ENCODE results near the gene MLLT3. TPM values are rescaled to one million over a fixed set of nuclear protein-coding genes. Genes with fewer than 3 reads are reported as not detected.

MLLT3 gene
- total and polyA plus RNA-seq, 2 of the 13 experiments (the other 11 are each of a cell fraction or from before 2014, with no cell fraction given): 12.3 to 12.6 TPM

- peaks cover 3% of the 10 kb centered on the region for H3K79me2 ChIP-seq (ENCODE audit: insufficient read depth, low read length)
- no peak for FAIRE-seq
- 51% methylated on average over 5 of the region's 5 CpGs for WGBS (ENCODE audit: low lambda C conversion rate)
- no peaks in the 10 kb centered on the region for H4K20me1 ChIP-seq (ENCODE audit: insufficient read depth, low read length)
- in situ Hi-C loops (cut with HindIII; ENCODE audit: extremely low pct_ligation_motif_present, low pct_unique_long_range_greater_than_20kb): no loop called here
- H3K4me1 ChIP-seq (ENCODE audit: insufficient read depth, low read length): no peaks in the 10 kb centered on the region
- TF ChIP-seq PATZ1 (CRISPR knock-in tag; IDR thresholded peaks at IDR 0.05) (no peak), ZNF644 (CRISPR knock-in tag; IDR thresholded peaks at IDR 0.05; ENCODE audit: low read depth) (no peak), TIGD3 (CRISPR knock-in tag; IDR thresholded peaks at IDR 0.05; ENCODE audit: borderline replicate concordance) (no peak)
- H3K27me3 ChIP-seq (ENCODE audit: control insufficient read depth in 1 of 2, insufficient read depth in 2 of 2, low read length in 2 of 2): no peaks in the 10 kb centered on the region
- ChIA-PET CTCF (ENCODE audit: low intra/inter-chr PET ratio, low total read pairs) (no interaction called here), POLR2A (no interaction called here)
- H3K36me3 ChIP-seq (replicated peaks in 1 of 2; ENCODE audit: control insufficient read depth in 1 of 2, insufficient read depth in 2 of 2, low read length in 2 of 2): no peaks in the 10 kb centered on the region
- no peak overlapping the region for H2AFZ ChIP-seq (ENCODE audit: low read length)
- H3K9ac ChIP-seq (ENCODE audit: insufficient read depth, low read depth, low read length): no peak overlapping the region
- H3K4me2 ChIP-seq (ENCODE audit: low read depth, low read length): no peak overlapping the region
- ATAC-seq: no peak
- H3K9me3 ChIP-seq (ENCODE audit: low read length): no peaks in the 10 kb centered on the region
- no peak for DNase-seq (ENCODE audit: low spot score)
- no TSS peak for BruUV-seq (replicated peaks)
- H3K4me3 ChIP-seq (replicated peaks in 1 of 3; ENCODE audit: insufficient read depth in 1 of 3, low read depth in 2 of 3, low read length in 3 of 3): no peak overlapping the region
- H3K27ac ChIP-seq (ENCODE audit: extremely low read length, insufficient read depth, low read length): no peak overlapping the region
- intact Hi-C loops (cut with micrococcal nuclease; ENCODE audit: unreplicated experiment): no loop called here
Observed at GRCh38 chr9:20593105-20593504, 29.2 kb downstream of the MLLT3 start.

GRCh38 chr9:20592673-20593072, 29.6 kb downstream of the MLLT3 start:
- DNase-seq (ENCODE audit: low spot score) (no peak), FAIRE-seq (no peak), ATAC-seq (no peak)
- Histone ChIP-seq H4K20me1 (ENCODE audit: insufficient read depth, low read length) (no peaks in the 10 kb centered on the region), H3K36me3 (replicated peaks in 1 of 2; ENCODE audit: control insufficient read depth in 1 of 2, insufficient read depth in 2 of 2, low read length in 2 of 2) (no peaks in the 10 kb centered on the region), H3K4me1 (ENCODE audit: insufficient read depth, low read length) (no peaks in the 10 kb centered on the region), H3K4me3 (replicated peaks in 1 of 3; ENCODE audit: insufficient read depth in 1 of 3, low read depth in 2 of 3, low read length in 3 of 3) (no peak overlapping the region), H3K9ac (ENCODE audit: insufficient read depth, low read depth, low read length) (no peak overlapping the region), H3K27me3 (ENCODE audit: control insufficient read depth in 1 of 2, insufficient read depth in 2 of 2, low read length in 2 of 2) (no peaks in the 10 kb centered on the region), H2AFZ (ENCODE audit: low read length) (no peak overlapping the region), H3K27ac (ENCODE audit: extremely low read length, insufficient read depth, low read length) (no peak overlapping the region), H3K79me2 (ENCODE audit: insufficient read depth, low read length) (peaks cover 3% of the 10 kb centered on the region), H3K4me2 (ENCODE audit: low read depth, low read length) (no peak overlapping the region), H3K9me3 (ENCODE audit: low read length) (no peaks in the 10 kb centered on the region)
- WGBS (ENCODE audit: low lambda C conversion rate): 43% methylated on average over 1 of the region's 1 CpG
- ChIA-PET CTCF (ENCODE audit: low intra/inter-chr PET ratio, low total read pairs) (no interaction called here), POLR2A (no interaction called here)
- intact Hi-C loops (cut with micrococcal nuclease; ENCODE audit: unreplicated experiment): no loop called here
- no TSS peak for BruUV-seq (replicated peaks)
- in situ Hi-C loops (cut with HindIII; ENCODE audit: extremely low pct_ligation_motif_present, low pct_unique_long_range_greater_than_20kb): no loop called here
- TF ChIP-seq PPARG (CRISPR knock-in tag; conservative IDR thresholded peaks at IDR 0.05) (no peak), ZNF501 (CRISPR knock-in tag; IDR thresholded peaks at IDR 0.05) (no peak), NFKBIZ (CRISPR knock-in tag; IDR thresholded peaks at IDR 0.05) (no peak), FIP1L1 (IDR thresholded peaks at IDR 0.05; ENCODE audit: borderline replicate concordance, insufficient read depth, low read depth, low read length) (no peak), KMT2B (CRISPR knock-in tag; IDR thresholded peaks at IDR 0.05) (no peak), TFDP1 (CRISPR knock-in tag; IDR thresholded peaks at IDR 0.05; ENCODE audit: borderline replicate concordance) (no peak), LCORL (IDR thresholded peaks at IDR 0.05) (no peak), LCORL (CRISPR knock-in tag; IDR thresholded peaks at IDR 0.05) (no peak), KDM1A (CRISPR knock-in tag; IDR thresholded peaks at IDR 0.05) (no peak), GRHL1 (CRISPR knock-in tag; conservative IDR thresholded peaks at IDR 0.05) (no peak)

Data from HepG2 (cell line).